SU-DHL-6 (cell line): Measurements from ENCODE around the gene SLC7A8.

Experiments used
- H2AFZ ChIP-seq: fragments of 200-600 bp; sonication (generic); 2 replicates; pipeline ENCODE4 v1.6.1; 2014; ENCODE audit warnings: low read depth, mild to moderate bottlenecking, moderate library complexity, mixed read lengths, antibody characterized with exemption, low read length; ENCODE audit not compliant: severe bottlenecking
- H3F3A ChIP-seq: fragments of 200-600 bp; shearing (Covaris generic); 2 replicates; pipeline ENCODE4 v1.6.0; 2016; ENCODE audit warnings: antibody characterized with exemption, mild to moderate bottlenecking; ENCODE audit not compliant: insufficient read depth
- H3K27ac ChIP-seq: fragments of 200-600 bp; sonication (generic); 2 replicates; pipeline ENCODE4 v1.5.1; 2016; ENCODE audit warnings: low read depth, mild to moderate bottlenecking, low read length, moderate library complexity, mixed read lengths
- H3K27me3 ChIP-seq: fragments of 200-600 bp; sonication (generic), shearing (Covaris generic); 2 replicates; pipeline ENCODE4 v1.6.0; 2014; ENCODE audit warnings: mild to moderate bottlenecking, low read length
- H3K36me3 ChIP-seq: fragments of 200-600 bp; sonication (generic); 2 replicates; pipeline ENCODE4 v1.6.1; 2014; ENCODE audit warnings: mild to moderate bottlenecking, low read length, mixed read lengths
- H3K4me2 ChIP-seq: fragments of 300-600, 200-600 bp; shearing (Covaris generic), sonication (generic); 2 replicates; pipeline ENCODE4 v1.6.0; 2014; ENCODE audit warnings: low read length, low read depth, mild to moderate bottlenecking; ENCODE audit not compliant: poor library complexity, severe bottlenecking
- H3K4me3 ChIP-seq: fragments of 200-600 bp; sonication (generic); 2 replicates; pipeline ENCODE4 v1.5.1; 2014; ENCODE audit warnings: antibody characterized with exemption, low read length, mild to moderate bottlenecking, mixed read lengths; ENCODE audit not compliant: insufficient read depth, poor library complexity, severe bottlenecking
- H3K79me2 ChIP-seq: fragments of 200-600 bp; sonication (generic); 2 replicates; pipeline ENCODE4 v1.6.1; 2014; ENCODE audit warnings: mild to moderate bottlenecking, low read length, moderate library complexity; ENCODE audit not compliant: insufficient read depth
- H3K9ac ChIP-seq: fragments of 200-600 bp; sonication (generic); 2 replicates; pipeline ENCODE4 v1.7.0; 2014; ENCODE audit warnings: mild to moderate bottlenecking, low read length
- H3K9me2 ChIP-seq: fragments of 200-600 bp; sonication (generic); replicated peaks from 2 replicates; pipeline ENCODE4 v1.6.1; 2014; ENCODE audit warnings: low read length; ENCODE audit not compliant: insufficient read depth
- H3K9me3 ChIP-seq: fragments of 200-600 bp; sonication (generic); 2 replicates; pipeline ENCODE4 v1.6.1; 2014; ENCODE audit warnings: low read length, mixed read lengths; ENCODE audit not compliant: insufficient read depth
- H4K20me1 ChIP-seq: fragments of 200-600 bp; sonication (generic); 2 replicates; pipeline ENCODE4 v1.6.1; 2014; ENCODE audit warnings: low read depth, mild to moderate bottlenecking, antibody characterized with exemption, low read length, moderate library complexity, mixed read lengths
- CTCF ChIP-seq: fragments of 200-600 bp; sonication (generic); IDR thresholded peaks from one replicate; pipeline ENCODE4 v1.5.1; 2017; ENCODE audit warnings: antibody characterized with exemption, mild to moderate bottlenecking, low read length, moderate library complexity; ENCODE audit not compliant: insufficient read depth, poor library complexity, severe bottlenecking
- EZH2phosphoT487 ChIP-seq: fragments of 200-600 bp; sonication (generic), shearing (Covaris generic); conservative IDR thresholded peaks from 2 replicates; pipeline ENCODE4 v1.6.1; 2018; ENCODE audit warnings: mild to moderate bottlenecking, antibody characterized with exemption, low read length, moderate library complexity, mixed read lengths

Gene SLC7A8

GRCh38 chr14:23146980-23147379 lies 36.5 kb downstream of the SLC7A8 start:
- no peak overlapping the region for H2AFZ ChIP-seq
- no peaks in the 10 kb centered on the region for H3K79me2 ChIP-seq
- H3K4me2 ChIP-seq = no peak overlapping the region
- H3K4me3 ChIP-seq = no peak overlapping the region
- no peak overlapping the region for H3K9ac ChIP-seq
- no peaks in the 10 kb centered on the region for H3K9me3 ChIP-seq
- no peaks in the 10 kb centered on the region for H3F3A ChIP-seq
- H3K27ac ChIP-seq = no peak overlapping the region
- no peaks in the 10 kb centered on the region for H3K9me2 ChIP-seq
- H3K27me3 ChIP-seq = no peaks in the 10 kb centered on the region
- TF ChIP-seq CTCF (no peak), EZH2phosphoT487 (no peak)
- no peaks in the 10 kb centered on the region for H3K36me3 ChIP-seq
- no peaks in the 10 kb centered on the region for H4K20me1 ChIP-seq

DNA sequence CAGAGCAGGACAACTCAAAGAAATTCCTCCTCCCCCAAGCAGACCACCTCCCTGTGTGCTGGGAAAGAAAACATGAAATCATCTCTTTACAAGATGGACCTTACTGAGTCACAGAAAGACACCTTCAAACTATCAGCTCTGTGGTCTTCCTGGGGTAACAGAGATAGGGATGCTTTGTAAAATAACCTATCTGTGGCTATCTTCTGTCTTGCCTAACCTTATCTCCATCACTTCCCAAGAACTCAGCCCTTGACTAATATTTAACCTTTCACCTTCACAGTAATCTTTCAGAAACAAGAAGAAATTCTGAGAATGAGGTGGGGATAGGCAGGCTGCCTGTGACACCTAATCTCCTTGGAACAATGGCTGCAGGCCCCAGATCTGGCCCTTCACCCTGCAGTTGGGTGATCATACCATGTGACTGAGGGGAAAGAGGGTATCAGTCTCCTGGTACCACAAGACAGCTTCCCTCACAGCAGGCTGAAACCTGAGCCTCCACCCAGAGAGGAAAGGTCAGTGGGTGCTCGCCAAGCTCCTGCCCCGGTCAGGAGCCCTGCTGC lies 37.0 kb downstream of the SLC7A8 start:
- no peak for TF ChIP-seq EZH2phosphoT487
- TF ChIP-seq CTCF = no peak
- Histone ChIP-seq H3K9me2 (no peaks in the 10 kb centered on the region), H3F3A (no peaks in the 10 kb centered on the region), H4K20me1 (no peaks in the 10 kb centered on the region), H3K79me2 (no peaks in the 10 kb centered on the region), H3K9ac (no peak overlapping the region), H3K36me3 (no peaks in the 10 kb centered on the region), H3K27ac (no peak overlapping the region), H2AFZ (no peak overlapping the region), H3K4me3 (no peak overlapping the region), H3K4me2 (no peak overlapping the region), H3K9me3 (no peaks in the 10 kb centered on the region), H3K27me3 (no peaks in the 10 kb centered on the region)

DNA sequence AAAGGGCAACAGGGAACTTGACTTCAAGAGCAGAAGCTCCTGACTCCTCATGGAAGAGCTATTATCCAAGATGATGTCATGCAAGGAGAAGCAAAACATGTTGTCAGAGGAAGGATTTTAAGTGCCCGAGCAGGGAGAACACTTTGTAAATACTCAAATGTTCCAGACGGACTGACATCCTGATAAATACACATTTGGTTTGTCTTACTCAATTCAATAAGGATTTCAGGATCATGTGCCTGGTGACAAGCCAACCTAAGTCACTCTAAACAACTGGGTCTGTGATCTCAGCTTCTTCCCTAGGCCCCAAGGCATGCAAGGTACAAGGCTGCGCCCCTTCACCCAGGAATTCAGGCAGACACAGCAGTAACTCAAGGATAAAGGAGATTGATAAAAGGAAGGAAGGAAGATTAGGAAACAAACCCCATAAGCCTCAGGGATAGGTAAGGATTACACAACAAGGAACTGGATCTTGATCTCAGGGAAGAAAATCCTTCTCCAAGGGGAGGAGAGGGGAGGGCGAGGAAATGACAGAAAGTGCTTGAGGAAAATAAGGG lies 37.6 kb downstream of the SLC7A8 start:
- Histone ChIP-seq H3K79me2 (no peaks in the 10 kb centered on the region), H2AFZ (no peak overlapping the region), H3K36me3 (no peaks in the 10 kb centered on the region), H3K4me2 (no peak overlapping the region), H3K9me3 (no peaks in the 10 kb centered on the region), H3K9me2 (no peaks in the 10 kb centered on the region), H3K4me3 (no peak overlapping the region), H3F3A (no peaks in the 10 kb centered on the region), H3K9ac (no peak overlapping the region), H3K27ac (no peak overlapping the region), H4K20me1 (no peaks in the 10 kb centered on the region), H3K27me3 (no peaks in the 10 kb centered on the region)
- no peak for TF ChIP-seq CTCF
- no peak for TF ChIP-seq EZH2phosphoT487
